Activated gamma-delta T cell (primary cell): ENCODE data around the gene ANKRD16.
A peak's percentile ranks its signal among the peaks of the same experiment; 100 is the strongest.
"Not testable (repeated sequence)": the region's sequence is repeated elsewhere in the genome, so short reads cannot be mapped to it uniquely, and the experiment has no call there.

ENCODE experiments used
- DNase-seq: peaks from one replicate; lab custom pipeline; 2025; lab: John Stamatoyannopoulos, UW

The ANKRD16 gene

GRCh38 chr10:5835446-5836095 is 54.1 kb downstream of the ANKRD16 start:
- DNase-seq: no peak

- DNase-seq: no peak
These were observed 55.9 kb downstream of the ANKRD16 start for GRCh38 chr10:5833814-5834213.

GRCh38 chr10:5832946-5833345 is 56.7 kb downstream of the ANKRD16 start:
- DNase-seq: no peak

- no peak for DNase-seq
These were observed 58.3 kb downstream of the ANKRD16 start for GRCh38 chr10:5831446-5831782.

- DNase-seq: no peak
These were observed 58.9 kb downstream of the ANKRD16 start for GRCh38 chr10:5830629-5831445.

- DNase-seq: no peak
These were observed 60.4 kb downstream of the ANKRD16 start for GRCh38 chr10:5829267-5829666.

DNA sequence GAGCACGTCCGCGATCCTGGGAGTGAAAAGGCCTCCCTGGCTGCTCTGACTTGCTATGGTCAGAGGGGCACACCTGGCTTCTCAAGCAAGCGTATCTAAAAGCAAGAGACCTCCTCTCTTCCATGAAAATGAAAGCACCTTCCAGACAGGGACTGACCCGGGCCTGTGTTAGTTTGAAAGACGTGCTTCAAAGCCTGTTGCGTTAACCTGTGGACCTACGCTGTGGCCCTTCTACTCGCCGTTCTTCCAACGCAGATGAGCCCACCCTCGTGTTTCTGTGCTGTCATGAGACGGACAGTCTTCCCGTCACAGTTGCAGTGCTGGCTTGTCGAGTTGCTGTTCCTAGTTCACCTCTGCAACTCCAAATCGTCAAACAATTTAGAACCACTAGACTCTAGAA is 61.0 kb downstream of the ANKRD16 start:
- no peak for DNase-seq

DNA sequence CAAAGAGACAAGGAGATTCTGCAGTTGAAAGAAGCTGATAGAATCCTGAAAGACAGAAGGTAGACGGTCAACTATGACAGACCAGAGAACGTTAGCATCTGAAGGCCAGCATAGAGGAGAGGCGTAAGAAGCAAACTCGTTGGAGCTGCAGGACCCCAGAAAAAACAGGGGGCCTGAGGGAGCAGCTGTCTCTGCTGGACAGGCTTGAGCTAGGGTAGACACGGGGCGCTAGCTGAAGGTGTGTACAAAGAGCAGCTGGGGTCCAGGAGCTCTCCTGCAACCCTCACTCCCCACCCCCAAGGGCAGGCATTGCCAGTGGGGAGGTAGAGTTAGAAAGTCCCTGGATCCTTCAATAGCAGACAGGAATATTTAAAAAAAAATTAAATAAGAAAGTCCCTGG is 61.9 kb downstream of the ANKRD16 start:
- DNase-seq: no peak

DNA sequence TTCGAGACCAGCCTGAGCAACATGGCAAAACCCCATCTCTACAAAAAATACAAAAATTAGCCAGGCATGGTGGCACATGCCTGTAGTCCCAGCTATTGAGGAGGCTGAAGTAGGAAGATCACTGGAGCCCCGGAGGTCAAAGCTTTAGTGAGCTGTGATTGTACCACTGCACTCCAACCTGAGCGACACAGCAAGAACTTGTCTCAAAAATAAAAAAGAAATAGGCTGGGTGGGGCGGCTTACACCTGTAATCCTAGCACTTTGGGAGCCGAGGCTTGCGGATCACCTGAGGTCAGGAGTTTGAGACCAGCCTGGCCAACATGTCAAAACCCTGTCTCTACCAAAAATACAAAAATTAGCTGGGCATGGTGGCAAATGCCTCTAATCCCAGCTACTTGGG is 63.2 kb downstream of the ANKRD16 start:
- DNase-seq: not testable (repeated sequence)

GRCh38 chr10:5818894-5819293 is 70.8 kb downstream of the ANKRD16 start:
- no peak for DNase-seq

GRCh38 chr10:5818048-5818331 is 71.7 kb downstream of the ANKRD16 start:
- no peak for DNase-seq

- no peak for DNase-seq
These were observed 72.2 kb downstream of the ANKRD16 start for GRCh38 chr10:5817322-5818047.

DNA sequence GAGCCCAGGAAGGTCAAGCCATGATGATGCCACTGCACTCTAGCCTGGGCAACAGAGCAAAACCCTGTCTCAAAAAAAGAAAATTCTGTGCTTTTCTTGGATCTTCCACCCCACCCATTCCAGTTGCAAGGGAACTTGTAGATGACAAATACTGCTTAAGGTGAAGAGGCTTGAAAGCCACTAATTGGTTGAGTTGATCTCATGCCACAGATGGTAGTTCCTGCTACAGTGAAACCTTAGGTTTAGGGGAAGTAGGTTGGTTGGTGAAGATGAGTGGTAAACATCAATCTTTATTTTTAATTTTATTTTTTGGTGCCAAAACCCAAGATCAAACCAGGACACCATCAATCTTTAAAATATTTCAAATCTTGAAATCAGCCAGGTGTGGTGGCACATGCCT is 73.5 kb downstream of the ANKRD16 start:
- DNase-seq: no peak

GRCh38 chr10:5814110-5815107 is 75.3 kb downstream of the ANKRD16 start:
- no peak for DNase-seq

GRCh38 chr10:5813341-5814109 is 76.2 kb downstream of the ANKRD16 start, which contains the start of gene GDI2:
Gene GDI2, minus strand, starts transcription at chr10:5813434. Its CDS starts 176 bp downstream, at chr10:5813258.
- DNase-seq: peak; percentile 86

GRCh38 chr10:5813091-5813340 is 76.7 kb downstream of the ANKRD16 start:
- DNase-seq: no peak

- DNase-seq: peak; percentile 36
These were observed 77.2 kb downstream of the ANKRD16 start for GRCh38 chr10:5812283-5813090.
